PFSK-1 (cell line): Measurements from ENCODE around the gene RAE1.

Source experiments
- POLR2AphosphoS5 ChIP-seq: IDR thresholded peaks from 2 replicates; pipeline ENCODE4 v1.6.1; 2012; ENCODE audit warnings: low read depth, mild to moderate bottlenecking, control low read depth, low read length, moderate library complexity
- SIN3A ChIP-seq: IDR thresholded peaks from 2 replicates; pipeline ENCODE4 v1.6.1; 2012; ENCODE audit warnings: mild to moderate bottlenecking, low read length, moderate library complexity, borderline replicate concordance; ENCODE audit not compliant: insufficient read depth
- TAF1 ChIP-seq: IDR thresholded peaks from 2 replicates; pipeline ENCODE4 v1.6.1; 2012; ENCODE audit warnings: low read length, control low read depth, borderline replicate concordance; ENCODE audit not compliant: insufficient read depth

DNA sequence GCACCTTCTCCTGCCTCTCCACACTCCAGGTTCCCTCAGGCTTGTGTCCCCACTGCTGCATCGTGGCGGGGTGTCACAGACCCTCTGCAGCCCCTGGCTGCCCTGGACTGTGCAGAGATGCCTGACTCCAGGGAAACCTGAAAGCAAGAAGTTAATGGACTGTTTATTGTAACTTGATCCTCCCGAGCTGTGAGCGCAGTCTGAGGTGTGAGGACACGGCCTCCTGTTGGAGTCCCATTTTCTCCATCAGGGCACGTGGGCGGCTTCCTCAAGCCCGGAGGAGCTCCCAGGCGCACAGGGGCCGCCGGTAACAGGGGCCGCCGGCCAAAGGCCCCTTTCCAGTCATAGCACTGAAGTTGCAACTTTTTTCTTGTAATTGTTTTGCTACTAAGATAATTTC is 57.1 kb downstream of the RAE1 start:
- no peak for TF ChIP-seq SIN3A
- no peak for TF ChIP-seq TAF1
- TF ChIP-seq POLR2AphosphoS5, result no peak
